ENCODE results near the gene DDHD1.

DDHD1 gene

DNA sequence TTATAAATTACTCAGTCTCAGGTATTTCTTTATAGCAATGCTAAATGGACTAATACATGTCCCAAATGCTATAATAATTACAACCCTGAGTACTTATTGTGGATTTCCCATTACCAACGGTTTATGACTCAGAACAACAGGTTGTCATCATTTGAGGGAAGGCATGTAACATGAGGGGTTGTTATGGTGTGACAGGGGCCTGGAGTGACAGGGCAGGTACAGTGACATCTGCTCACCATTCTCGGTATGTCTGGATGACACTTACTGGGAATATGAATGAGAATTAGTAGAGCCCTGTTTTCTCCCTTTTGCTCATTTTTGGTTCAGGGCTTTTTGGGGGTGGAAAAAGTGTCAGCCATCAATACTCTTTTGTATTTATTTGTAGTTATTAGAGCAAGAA is 166.1 kb downstream of the DDHD1 start:
- Histone ChIP-seq H3F3A (ENCODE audit: insufficient read depth) (no peaks in the 10 kb centered on the region), H3K27me3 (ENCODE audit: low read length) (no peaks in the 10 kb centered on the region), H3K4me2 (ENCODE audit: low read depth, low read length, poor library complexity, severe bottlenecking) (no peak overlapping the region), H3K36me3 (ENCODE audit: low read length) (no peaks in the 10 kb centered on the region), H2AFZ (ENCODE audit: low read depth, low read length, severe bottlenecking) (no peak overlapping the region), H3K9me3 (ENCODE audit: insufficient read depth, low read length) (no peaks in the 10 kb centered on the region), H3K27ac (ENCODE audit: low read depth, low read length) (no peak overlapping the region), H3K9ac (ENCODE audit: low read length) (no peak overlapping the region), H4K20me1 (ENCODE audit: low read depth, low read length) (no peaks in the 10 kb centered on the region), H3K9me2 (replicated peaks; ENCODE audit: insufficient read depth, low read length) (no peaks in the 10 kb centered on the region), H3K4me3 (ENCODE audit: insufficient read depth, low read length, poor library complexity, severe bottlenecking) (no peak overlapping the region), H3K79me2 (ENCODE audit: insufficient read depth, low read length) (no peaks in the 10 kb centered on the region)
- TF ChIP-seq, protein P1, sequence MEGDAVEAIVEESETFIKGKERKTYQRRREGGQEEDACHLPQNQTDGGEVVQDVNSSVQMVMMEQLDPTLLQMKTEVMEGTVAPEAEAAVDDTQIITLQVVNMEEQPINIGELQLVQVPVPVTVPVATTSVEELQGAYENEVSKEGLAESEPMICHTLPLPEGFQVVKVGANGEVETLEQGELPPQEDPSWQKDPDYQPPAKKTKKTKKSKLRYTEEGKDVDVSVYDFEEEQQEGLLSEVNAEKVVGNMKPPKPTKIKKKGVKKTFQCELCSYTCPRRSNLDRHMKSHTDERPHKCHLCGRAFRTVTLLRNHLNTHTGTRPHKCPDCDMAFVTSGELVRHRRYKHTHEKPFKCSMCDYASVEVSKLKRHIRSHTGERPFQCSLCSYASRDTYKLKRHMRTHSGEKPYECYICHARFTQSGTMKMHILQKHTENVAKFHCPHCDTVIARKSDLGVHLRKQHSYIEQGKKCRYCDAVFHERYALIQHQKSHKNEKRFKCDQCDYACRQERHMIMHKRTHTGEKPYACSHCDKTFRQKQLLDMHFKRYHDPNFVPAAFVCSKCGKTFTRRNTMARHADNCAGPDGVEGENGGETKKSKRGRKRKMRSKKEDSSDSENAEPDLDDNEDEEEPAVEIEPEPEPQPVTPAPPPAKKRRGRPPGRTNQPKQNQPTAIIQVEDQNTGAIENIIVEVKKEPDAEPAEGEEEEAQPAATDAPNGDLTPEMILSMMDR (IDR thresholded peaks at IDR 0.05; ENCODE audit: insufficient read depth, low read length, poor library complexity, severe bottlenecking) = no peak
- no peak for TF ChIP-seq EZH2phosphoT487 (conservative IDR thresholded peaks at IDR 0.05; ENCODE audit: low read length)
